Left lobe of liver (tissue), 2 donors: ENCODE data around the gene GPBP1. TPM values are rescaled to one million over a fixed set of nuclear protein-coding genes. Genes with fewer than 3 reads are reported as not detected.

Experiments used
- ATAC-seq: fragments of 200-7000 bp; cut with Tn5 transposase; one replicate; pipeline ENCODE4 v1.9.1; 2020; ENCODE audit warnings: mild to moderate bottlenecking, moderate library complexity
- DNase-seq: peaks from one replicate; pipeline ENCODE4 v3.0.0-alpha.2; 2020; ENCODE audit warnings: low spot score
- total RNA-seq: library from RNA; stranded (reverse); gene quantifications from one replicate; pipeline ENCODE4 v1.2.1, GENCODE V29; 2021
- donor health status: DM: no; HTN: no; CAD: no; lungs with moderate emphysema.
- donor health status: DM: no; HTN: yes; CAD: no.

The GPBP1 gene
- total RNA-seq, 1 donor from 2014 or later: 20.5 TPM

DNA sequence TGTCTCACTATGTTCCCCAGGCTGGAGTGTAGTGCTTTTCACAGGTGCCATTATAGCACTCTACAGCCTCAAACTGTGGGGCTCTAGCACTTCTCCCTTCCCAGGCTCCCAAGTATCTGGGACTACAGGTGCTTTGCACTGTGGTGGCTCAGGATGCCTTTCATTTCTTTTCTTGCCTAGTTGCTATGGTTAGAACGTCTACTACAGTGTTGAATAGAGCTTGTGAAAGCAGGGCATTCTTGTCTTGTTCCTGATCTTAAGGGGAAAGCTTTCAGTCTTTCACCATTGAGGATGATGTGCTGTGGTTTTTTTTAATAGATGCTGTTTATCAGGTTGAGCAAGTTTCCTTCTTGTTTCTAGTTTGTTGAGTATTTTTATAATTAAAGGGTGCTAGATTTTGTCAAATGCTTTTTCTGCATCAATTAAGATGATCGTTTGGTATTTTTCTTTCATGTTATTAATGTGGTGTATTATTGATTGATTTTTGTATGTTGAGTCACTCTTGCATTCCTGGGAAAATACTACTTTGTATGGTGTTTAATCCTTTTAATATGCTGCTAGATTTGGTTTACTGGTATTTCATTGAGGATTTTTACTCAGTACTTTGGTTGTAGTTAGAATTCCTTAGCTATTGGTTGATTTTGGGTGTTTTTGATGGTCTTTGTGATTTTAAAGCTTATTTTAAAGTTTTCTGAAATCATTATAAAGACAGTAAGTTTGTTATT is 35.6 kb downstream of the GPBP1 start:
- DNase-seq (no peak), ATAC-seq (no peak)

- peak; percentile 34 for ATAC-seq
- no peak for DNase-seq
Measured at GRCh38 chr5:57210633-57211032, 36.8 kb downstream of the GPBP1 start.

DNA sequence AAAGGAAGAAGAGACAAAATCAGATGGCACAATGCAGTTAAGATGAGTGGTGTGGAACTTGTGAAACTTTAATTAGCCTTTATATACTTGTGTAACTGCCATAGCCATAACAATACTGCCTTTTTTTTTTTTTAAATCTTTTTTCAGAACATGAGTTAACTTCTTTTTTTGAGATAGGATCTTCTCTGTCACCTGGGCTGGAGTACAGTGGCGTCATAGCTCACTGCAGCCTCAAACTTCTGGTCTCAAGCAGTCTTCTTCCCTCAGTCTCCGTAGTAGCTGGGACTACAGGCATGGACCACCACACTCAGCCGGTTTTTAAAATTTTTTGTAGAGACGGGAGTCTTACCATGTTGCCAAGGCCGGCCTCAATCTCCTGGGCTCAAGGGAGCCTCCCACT is 37.2 kb downstream of the GPBP1 start:
- ATAC-seq (peak; percentile 14), DNase-seq (no peak)

- DNase-seq (no peak), ATAC-seq (no peak)
Measured at GRCh38 chr5:57215629-57216195, 41.9 kb downstream of the GPBP1 start.

DNA sequence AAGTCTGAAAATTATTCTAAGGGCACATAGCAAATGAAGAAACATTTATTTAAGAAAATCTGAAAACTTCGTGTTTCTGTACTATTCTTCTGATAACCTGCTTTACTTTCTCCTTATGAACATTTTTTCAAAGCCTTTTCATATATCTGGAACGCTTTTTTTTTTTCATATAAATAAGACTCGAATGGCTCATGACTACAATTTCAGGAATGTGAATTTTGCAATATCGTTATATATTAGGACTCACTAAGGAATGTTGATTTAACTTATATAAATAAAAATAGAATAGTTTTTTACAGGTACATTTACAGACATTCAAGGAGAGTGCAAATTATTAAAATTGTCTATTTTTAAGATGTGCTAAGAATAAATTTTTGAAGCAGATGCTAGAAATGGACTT is 42.9 kb downstream of the GPBP1 start:
- ATAC-seq (no peak), DNase-seq (no peak)

DNA sequence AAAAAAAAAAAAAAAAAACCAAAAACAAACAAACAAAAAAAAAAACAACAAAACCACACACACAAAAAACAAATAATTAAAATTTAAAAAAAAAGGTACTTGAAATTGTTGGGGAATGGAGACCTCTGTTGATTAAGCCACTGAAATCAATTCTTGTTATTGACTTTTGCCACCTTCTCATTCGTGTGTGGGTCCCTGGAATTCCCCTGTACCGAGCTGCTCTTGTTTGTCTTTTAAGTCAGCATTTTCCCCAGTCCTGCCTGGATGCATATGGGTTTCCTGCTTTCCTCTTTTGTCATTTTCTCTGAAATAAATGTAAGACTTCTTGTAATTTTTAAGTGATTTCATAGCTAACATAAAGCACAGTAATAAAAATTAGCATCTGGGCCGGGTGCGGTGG is 45.5 kb downstream of the GPBP1 start:
- no peak for ATAC-seq
- no peak for DNase-seq

GRCh38 chr5:57221049-57221568 is 47.2 kb downstream of the GPBP1 start:
- DNase-seq (no peak), ATAC-seq (peak; percentile 88)

GRCh38 chr5:57225553-57225952 is 51.7 kb downstream of the GPBP1 start:
- DNase-seq (no peak), ATAC-seq (peak; percentile 9)

- no peak for ATAC-seq
Measured at GRCh38 chr5:57229313-57229712, 55.5 kb downstream of the GPBP1 start.

GRCh38 chr5:57231607-57232006 is 57.7 kb downstream of the GPBP1 start:
- peak; percentile 42 for ATAC-seq
- no peak for DNase-seq

More at GRCh38 chr5:57229313-57229712, 55.5 kb downstream of the GPBP1 start:
- no peak for DNase-seq

GRCh38 chr5:57232293-57233033 is 58.6 kb downstream of the GPBP1 start:
- no peak for DNase-seq
- no peak for ATAC-seq

DNA sequence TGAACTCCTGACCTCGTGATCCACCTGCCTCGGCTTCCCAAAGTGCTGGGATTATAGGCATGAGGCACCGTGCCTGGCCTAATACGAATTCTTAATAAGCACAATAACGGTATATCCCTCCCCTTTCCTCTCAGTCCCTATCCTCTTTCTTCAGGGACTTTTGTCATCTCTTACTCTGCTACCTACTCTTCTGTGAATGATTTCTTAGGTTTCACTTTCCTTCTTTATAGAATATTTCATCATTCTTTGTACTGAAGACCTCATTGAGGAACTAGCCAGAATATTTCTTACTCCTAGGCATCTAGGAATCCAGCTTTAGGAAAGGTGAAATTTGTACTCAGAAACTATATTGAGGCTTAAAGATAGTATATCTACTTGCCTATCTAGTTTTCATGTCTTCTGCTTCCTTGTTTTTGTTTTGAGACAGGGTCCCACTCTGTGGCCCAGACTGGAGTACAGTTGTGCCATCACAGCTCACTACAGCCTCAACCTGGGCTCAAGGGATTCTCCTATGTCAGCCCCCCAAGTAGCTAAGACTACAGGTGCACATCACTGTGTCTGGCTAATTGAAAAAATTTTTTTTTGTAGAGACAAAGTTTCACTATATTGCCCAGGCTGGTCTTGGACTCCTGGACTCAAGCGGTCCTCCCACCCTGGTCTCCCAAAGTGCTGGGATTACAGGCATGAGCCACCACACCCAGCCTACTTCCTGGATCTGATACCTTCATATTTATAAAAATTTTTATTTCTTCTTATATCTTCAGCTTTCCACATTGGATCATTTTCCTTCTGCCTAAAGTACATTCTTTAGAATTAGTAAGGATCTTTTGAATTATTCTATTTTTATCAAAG is 69.7 kb downstream of the GPBP1 start:
- ATAC-seq (no peak), DNase-seq (no peak)

GRCh38 chr5:57244331-57244730 is 70.5 kb downstream of the GPBP1 start:
- DNase-seq (no peak), ATAC-seq (no peak)

GRCh38 chr5:57246426-57246825 is 72.6 kb downstream of the GPBP1 start:
- DNase-seq (no peak), ATAC-seq (no peak)

DNA sequence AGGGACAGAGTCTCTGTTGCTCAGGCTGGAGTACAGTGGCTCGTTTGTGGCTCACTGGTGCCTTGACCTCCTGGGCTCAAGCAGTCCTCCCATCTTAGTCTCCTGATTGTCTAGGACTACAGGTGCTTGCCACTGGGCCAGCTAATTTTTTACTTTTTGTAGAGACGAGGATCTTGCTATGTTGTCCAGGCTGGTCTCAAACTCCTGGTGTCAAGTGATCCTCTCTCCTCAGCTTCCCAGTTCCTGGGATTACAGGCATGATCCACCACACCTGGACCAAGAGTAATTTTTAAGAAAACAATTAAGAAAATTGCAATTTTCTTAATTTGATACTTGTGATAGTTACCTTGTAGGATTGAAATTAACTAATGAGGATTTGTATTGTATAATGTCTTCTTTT is 73.9 kb downstream of the GPBP1 start:
- no peak for DNase-seq

GRCh38 chr5:57249265-57249874 is 75.5 kb downstream of the GPBP1 start:
- no peak for DNase-seq
- ATAC-seq: no peak

More for the DNA sequence above, 73.9 kb downstream of the GPBP1 start:
- ATAC-seq: no peak

DNA sequence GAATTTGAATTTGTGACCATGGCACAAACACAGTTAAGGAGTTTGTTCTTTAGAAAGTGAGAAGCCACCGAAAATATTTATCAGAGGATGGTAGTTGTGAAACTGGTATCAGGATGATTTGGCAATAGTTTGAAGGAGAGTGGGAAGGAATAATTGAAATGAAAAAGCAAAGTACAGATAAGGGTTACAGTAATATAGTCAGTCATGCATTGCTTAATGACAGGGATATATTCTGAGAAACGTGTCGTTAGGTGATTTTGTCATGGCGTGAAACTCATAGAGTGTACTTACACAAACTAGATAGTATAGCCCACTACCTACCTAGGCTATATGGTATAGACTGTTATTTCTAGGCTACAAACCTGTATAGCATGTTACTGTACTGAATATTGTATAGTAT is 84.2 kb downstream of the GPBP1 start:
- DNase-seq (no peak), ATAC-seq (no peak)

DNA sequence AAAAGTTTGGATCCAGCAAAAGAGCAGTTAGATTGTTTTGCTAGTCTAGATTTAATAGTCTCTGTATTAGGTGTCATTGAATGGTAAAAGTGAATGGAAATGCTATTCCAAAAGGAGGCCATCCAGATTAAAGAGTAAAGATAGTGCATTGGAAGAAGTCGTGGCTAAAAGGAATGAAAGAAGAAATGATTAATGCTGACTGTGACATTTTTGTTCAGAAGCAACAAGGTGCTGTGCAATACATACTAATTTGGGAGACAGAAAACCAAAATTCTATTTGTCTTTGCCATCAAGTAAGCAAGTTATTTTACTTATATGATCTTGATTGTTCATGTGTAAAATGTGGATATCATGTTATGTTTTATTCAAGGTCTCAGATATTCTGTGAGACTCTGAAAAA is 85.1 kb downstream of the GPBP1 start:
- DNase-seq: no peak
- ATAC-seq: no peak

GRCh38 chr5:57259704-57260103 is 85.8 kb downstream of the GPBP1 start:
- DNase-seq (no peak), ATAC-seq (no peak)

- no peak for DNase-seq
- no peak for ATAC-seq
Measured at GRCh38 chr5:57262541-57262940, 88.7 kb downstream of the GPBP1 start.

- no peak for ATAC-seq
- DNase-seq: no peak
Measured at GRCh38 chr5:57267805-57268204, 93.9 kb downstream of the GPBP1 start.
